ENCODE measurements around the gene MSMB. TPM values are rescaled to one million over a fixed set of nuclear protein-coding genes. Genes with fewer than 3 reads are reported as not detected.

Gene MSMB
- total and polyA plus RNA-seq, 9 of the 15 experiments (the other 6 are each of a cell fraction or from before 2014, with no cell fraction given): 0.21 to 0.60 TPM; not detected in 7

DNA sequence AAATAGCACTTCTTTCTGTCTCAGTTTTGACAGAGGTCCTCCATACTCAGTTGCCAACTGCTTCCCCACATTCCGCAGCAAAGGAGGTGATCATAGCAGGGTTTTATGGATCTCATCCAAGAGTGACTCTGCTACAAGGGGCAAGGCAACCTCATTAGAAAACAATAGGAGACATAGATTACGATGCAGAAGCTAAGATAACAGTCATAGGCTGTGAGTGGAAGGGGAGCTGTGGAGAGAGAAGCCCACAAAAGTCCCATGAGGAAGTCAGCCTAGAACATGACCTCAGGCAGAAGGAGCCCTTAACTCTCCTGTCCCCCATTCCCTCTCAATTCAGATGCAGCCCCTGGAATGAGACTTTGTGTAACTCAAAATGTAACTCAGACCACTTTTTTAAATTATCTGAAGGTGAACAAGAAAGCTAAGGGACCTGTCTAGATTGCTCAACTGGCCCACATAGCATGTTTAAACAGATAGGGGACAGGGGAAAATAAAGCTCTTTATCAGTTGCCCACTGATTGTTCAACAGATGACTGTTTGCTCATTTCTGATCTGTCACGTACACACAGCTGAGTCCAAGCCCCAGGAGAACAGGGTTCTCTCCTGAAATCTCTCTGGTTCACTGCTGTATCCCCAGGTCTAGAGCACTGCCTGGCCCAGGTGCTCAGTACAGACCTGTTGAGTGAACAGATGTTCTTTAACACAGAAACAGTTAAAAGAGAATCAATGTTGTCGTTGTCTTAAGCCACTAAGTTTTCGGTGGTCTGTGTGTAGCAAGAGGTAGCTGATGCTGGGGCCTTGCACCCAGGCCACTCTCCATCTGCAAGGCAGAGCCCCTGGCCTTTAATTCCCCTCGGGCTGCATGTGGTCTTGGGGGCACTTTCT, 14.2 kb downstream of the MSMB start (continued):
- TF ChIP-seq LEF1 (IDR thresholded peaks at IDR 0.05) (peak; percentile 58; the same call in 1 of the 2 replicates), SREBF1 (IDR thresholded peaks at IDR 0.05; ENCODE audit: borderline replicate concordance, low read depth, low read length) (no peak), L3MBTL2 (IDR thresholded peaks at IDR 0.05) (0 out of 2 replicates have a peak, but pooled peaks have one; percentile 13), HDAC3 (IDR thresholded peaks at IDR 0.05; ENCODE audit: borderline replicate concordance, partially characterized antibody) (no peak), ZNF583 (CRISPR knock-in tag; IDR thresholded peaks at IDR 0.05) (0 out of 2 replicates have a peak, but pooled peaks have one; percentile 19), RBM22 (IDR thresholded peaks at IDR 0.05; ENCODE audit: low read depth, low read length, poor library complexity, severe bottlenecking) (no peak), ZNF780A (CRISPR knock-in tag; IDR thresholded peaks at IDR 0.05) (no peak), EHMT2 (IDR thresholded peaks at IDR 0.05) (no peak), ZNF282 (CRISPR knock-in tag; IDR thresholded peaks at IDR 0.05) (no peak), HDAC6 (IDR thresholded peaks at IDR 0.05; ENCODE audit: low read depth, low read length) (no peak), PHF21A (IDR thresholded peaks at IDR 0.05; ENCODE audit: borderline replicate concordance, low read depth) (no peak), PML (IDR thresholded peaks at IDR 0.05; ENCODE audit: low read length) (peak; percentile 55; the same call in 1 of the 2 replicates), EP300 (IDR thresholded peaks at IDR 0.05; ENCODE audit: low read length) (peak; percentile 68), ZNF134 (CRISPR knock-in tag; conservative IDR thresholded peaks at IDR 0.05) (no peak), TAL1 (IDR thresholded peaks at IDR 0.05) (peak; percentile 74; the same call in 1 of the 2 replicates), COPS2 (conservative IDR thresholded peaks at IDR 0.05) (no peak), ZNF140 (CRISPR knock-in tag; IDR thresholded peaks at IDR 0.05) (no peak), FOXM1 (IDR thresholded peaks at IDR 0.05; ENCODE audit: low read depth) (0 out of 2 replicates have a peak, but pooled peaks have one; percentile 13), FOXM1 (CRISPR knock-in tag; IDR thresholded peaks at IDR 0.05; ENCODE audit: low read depth) (no peak), MTF1 (CRISPR knock-in tag; IDR thresholded peaks at IDR 0.05; ENCODE audit: borderline replicate concordance) (no peak), STAT5A (IDR thresholded peaks at IDR 0.05; ENCODE audit: borderline replicate concordance, low read length) (no peak), SIN3A (IDR thresholded peaks at IDR 0.05; ENCODE audit: borderline replicate concordance in 2 of 2, control insufficient read depth in 1 of 2, low read depth in 2 of 2, low read length in 2 of 2) (no peak), SMARCC2 (IDR thresholded peaks at IDR 0.05; ENCODE audit: low read depth) (no peak), MCM3 (IDR thresholded peaks at IDR 0.05) (no peak)
- TF ChIP-seq, protein P1, sequence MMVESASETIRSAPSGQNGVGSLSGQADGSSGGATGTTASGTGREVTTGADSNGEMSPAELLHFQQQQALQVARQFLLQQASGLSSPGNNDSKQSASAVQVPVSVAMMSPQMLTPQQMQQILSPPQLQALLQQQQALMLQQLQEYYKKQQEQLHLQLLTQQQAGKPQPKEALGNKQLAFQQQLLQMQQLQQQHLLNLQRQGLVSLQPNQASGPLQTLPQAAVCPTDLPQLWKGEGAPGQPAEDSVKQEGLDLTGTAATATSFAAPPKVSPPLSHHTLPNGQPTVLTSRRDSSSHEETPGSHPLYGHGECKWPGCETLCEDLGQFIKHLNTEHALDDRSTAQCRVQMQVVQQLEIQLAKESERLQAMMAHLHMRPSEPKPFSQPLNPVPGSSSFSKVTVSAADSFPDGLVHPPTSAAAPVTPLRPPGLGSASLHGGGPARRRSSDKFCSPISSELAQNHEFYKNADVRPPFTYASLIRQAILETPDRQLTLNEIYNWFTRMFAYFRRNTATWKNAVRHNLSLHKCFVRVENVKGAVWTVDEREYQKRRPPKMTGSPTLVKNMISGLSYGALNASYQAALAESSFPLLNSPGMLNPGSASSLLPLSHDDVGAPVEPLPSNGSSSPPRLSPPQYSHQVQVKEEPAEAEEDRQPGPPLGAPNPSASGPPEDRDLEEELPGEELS (CRISPR knock-in tag; IDR thresholded peaks at IDR 0.05; ENCODE audit: borderline replicate concordance): 0 out of 2 replicates have a peak, but pooled peaks have one; percentile 45
- TF ChIP-seq, protein P2, sequence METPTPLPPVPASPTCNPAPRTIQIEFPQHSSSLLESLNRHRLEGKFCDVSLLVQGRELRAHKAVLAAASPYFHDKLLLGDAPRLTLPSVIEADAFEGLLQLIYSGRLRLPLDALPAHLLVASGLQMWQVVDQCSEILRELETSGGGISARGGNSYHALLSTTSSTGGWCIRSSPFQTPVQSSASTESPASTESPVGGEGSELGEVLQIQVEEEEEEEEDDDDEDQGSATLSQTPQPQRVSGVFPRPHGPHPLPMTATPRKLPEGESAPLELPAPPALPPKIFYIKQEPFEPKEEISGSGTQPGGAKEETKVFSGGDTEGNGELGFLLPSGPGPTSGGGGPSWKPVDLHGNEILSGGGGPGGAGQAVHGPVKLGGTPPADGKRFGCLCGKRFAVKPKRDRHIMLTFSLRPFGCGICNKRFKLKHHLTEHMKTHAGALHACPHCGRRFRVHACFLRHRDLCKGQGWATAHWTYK (CRISPR knock-in tag; IDR thresholded peaks at IDR 0.05): 0 out of 2 replicates have a peak, but pooled peaks have one; percentile 12
